H1 (cell line): ENCODE results near the gene HOXB3. TPM values are rescaled to one million over a fixed set of nuclear protein-coding genes. Genes with fewer than 3 reads are reported as not detected.

Experiments used
- CTCF ChIP-seq, 3 experiments: IDR thresholded peaks; 1 replicate in 2 of 3; 2 replicates in 1 of 3; pipeline versions ENCODE4 v1.5.1 to v1.6.1; 2011; ENCODE audit warnings: low read length in 3 of 3, mild to moderate bottlenecking in 3 of 3, inconsistent platforms in 2 of 3, low read depth in 1 of 3, moderate library complexity in 1 of 3; ENCODE audit not compliant: insufficient read depth in 1 of 3; ENCODE audit errors: control extremely low read depth in 1 of 3
- KDM1A ChIP-seq: fragments of 200-600, 300-600 bp; sonication (generic); IDR thresholded peaks from 2 replicates; pipeline ENCODE4 v1.7.1; 2016; ENCODE audit warnings: mild to moderate bottlenecking, low read length, borderline replicate concordance
- KDM5A ChIP-seq: fragments of 200-600 bp; IDR thresholded peaks from 2 replicates; pipeline ENCODE4 v1.7.1; 2012; ENCODE audit warnings: mild to moderate bottlenecking, low read length, inconsistent platforms, mixed read lengths
- SP1 ChIP-seq: IDR thresholded peaks from 2 replicates; pipeline ENCODE4 v1.6.1; 2011; ENCODE audit warnings: low read depth, low read length
- SP2 ChIP-seq: IDR thresholded peaks from 2 replicates; pipeline ENCODE4 v1.6.1; 2012; ENCODE audit warnings: mild to moderate bottlenecking, low read length, inconsistent platforms
- SRF ChIP-seq: IDR thresholded peaks from 2 replicates; pipeline ENCODE4 v1.6.1; 2011; ENCODE audit warnings: mild to moderate bottlenecking, low read depth, low read length, moderate library complexity
- TAF1 ChIP-seq: IDR thresholded peaks from 2 replicates; pipeline ENCODE4 v1.6.1; 2011; ENCODE audit warnings: mild to moderate bottlenecking, low read depth, low read length
- polyA plus RNA-seq, 7 experiments: library from polyadenylated mRNA; depleted of rRNA in 3 of 7; stranded (reverse) in 5 of 7; unstranded in 2 of 7; fragments of >200 nt in 5 of 7; fragments of 200-250 nt in 2 of 7; gene quantifications; 1 replicate in 5 of 7; 2 replicates in 1 of 7; 4 replicates in 1 of 7; pipeline versions ENCODE4 v1.2.1 to v1.2.3, GENCODE V29; 2011 to 2013; ENCODE audit warnings: missing spikeins in 2 of 7, mixed read lengths in 2 of 7
- total RNA-seq: library from RNA; stranded (reverse); fragmentation: NEBNext Ultra II Directional; extraction: Animal tissue kit (Norgen Biotek cat#: 25700); gene quantifications from 2 replicates; pipeline ENCODE4 v1.2.1, GENCODE V29; 2021
- TF ChIP-seq, protein P1 (sequence below): IDR thresholded peaks from 2 replicates; pipeline ENCODE4 v1.6.1; 2012; ENCODE audit warnings: low read length, inconsistent platforms

HOXB3 gene
- total and polyA plus RNA-seq, 2 of the 8 experiments (the other 6 are each of a cell fraction or from before 2014, with no cell fraction given): not detected

- TF ChIP-seq KDM5A (no peak), CTCF (IDR thresholded peaks at IDR 0.05; ENCODE audit: control extremely low read depth in 1 of 3, insufficient read depth in 1 of 3, low read depth in 1 of 3, low read length in 3 of 3) (no peak), SP2 (no peak), SP1 (0 out of 2 replicates have a peak, but pooled peaks have one; percentile 33), TAF1 (no peak), SRF (no peak), KDM1A (no peak)
- TF ChIP-seq, protein P1, sequence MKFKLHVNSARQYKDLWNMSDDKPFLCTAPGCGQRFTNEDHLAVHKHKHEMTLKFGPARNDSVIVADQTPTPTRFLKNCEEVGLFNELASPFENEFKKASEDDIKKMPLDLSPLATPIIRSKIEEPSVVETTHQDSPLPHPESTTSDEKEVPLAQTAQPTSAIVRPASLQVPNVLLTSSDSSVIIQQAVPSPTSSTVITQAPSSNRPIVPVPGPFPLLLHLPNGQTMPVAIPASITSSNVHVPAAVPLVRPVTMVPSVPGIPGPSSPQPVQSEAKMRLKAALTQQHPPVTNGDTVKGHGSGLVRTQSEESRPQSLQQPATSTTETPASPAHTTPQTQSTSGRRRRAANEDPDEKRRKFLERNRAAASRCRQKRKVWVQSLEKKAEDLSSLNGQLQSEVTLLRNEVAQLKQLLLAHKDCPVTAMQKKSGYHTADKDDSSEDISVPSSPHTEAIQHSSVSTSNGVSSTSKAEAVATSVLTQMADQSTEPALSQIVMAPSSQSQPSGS: no peak
Measured at GRCh38 chr17:48624544-48625494, 34.8 kb upstream of the HOXB3 start (continued).
